Activated naive CD4-positive, alpha-beta T cell treated with anti-CD3 and anti-CD28 coated beads, Interleukin-2, amount 10 ng/mL, durations not matched to agents 7 days and 5 days (primary cell): Measurements from ENCODE around the gene DEPDC1B.
"Not testable (repeated sequence)": the region's sequence is repeated elsewhere in the genome, so short reads cannot be mapped to it uniquely, and the experiment has no call there.

Experiments
- CTCF ChIA-PET: fragments of 350-600 bp; sonication (Branson Sonifier 250); formaldehyde crosslinking; loops from one replicate; lab custom pipeline; 2021; ENCODE audit warnings: antibody characterized with exemption; lab: Charles Lee
- DNase-seq: peaks from one replicate; pipeline ENCODE4 v3.0.0-alpha.2; 2020
- H3K27ac Mint-ChIP-seq: one replicate; pipeline ENCODE4 v1.8.0; 2021; ENCODE audit warnings: mild to moderate bottlenecking, moderate library complexity, mixed read lengths
- H3K27me3 Mint-ChIP-seq: one replicate; pipeline ENCODE4 v1.8.0; 2021; ENCODE audit warnings: mild to moderate bottlenecking, mixed read lengths
- H3K36me3 Mint-ChIP-seq: one replicate; pipeline ENCODE4 v1.8.0; 2021; ENCODE audit warnings: mixed read lengths
- H3K4me1 Mint-ChIP-seq: one replicate; pipeline ENCODE4 v1.8.0; 2021; ENCODE audit warnings: mixed read lengths
- H3K4me3 Mint-ChIP-seq: one replicate; pipeline ENCODE4 v1.8.0; 2021; ENCODE audit warnings: mild to moderate bottlenecking, moderate library complexity, mixed read lengths
- H3K9me3 Mint-ChIP-seq: one replicate; pipeline ENCODE4 v1.8.0; 2021; ENCODE audit warnings: mixed read lengths

DEPDC1B gene

GRCh38 chr5:60576425-60576824 lies 123.5 kb downstream of the DEPDC1B start:
- H3K27me3 Mint-ChIP-seq = peaks cover 16% of the 10 kb centered on the region
- H3K4me3 Mint-ChIP-seq = no peak overlapping the region
- peaks cover 16% of the 10 kb centered on the region for H3K9me3 Mint-ChIP-seq
- H3K27ac Mint-ChIP-seq = no peak overlapping the region
- no peak for DNase-seq
- H3K4me1 Mint-ChIP-seq = no peaks in the 10 kb centered on the region
- no peaks in the 10 kb centered on the region for H3K36me3 Mint-ChIP-seq
- CTCF ChIA-PET = no interaction called here

DNA sequence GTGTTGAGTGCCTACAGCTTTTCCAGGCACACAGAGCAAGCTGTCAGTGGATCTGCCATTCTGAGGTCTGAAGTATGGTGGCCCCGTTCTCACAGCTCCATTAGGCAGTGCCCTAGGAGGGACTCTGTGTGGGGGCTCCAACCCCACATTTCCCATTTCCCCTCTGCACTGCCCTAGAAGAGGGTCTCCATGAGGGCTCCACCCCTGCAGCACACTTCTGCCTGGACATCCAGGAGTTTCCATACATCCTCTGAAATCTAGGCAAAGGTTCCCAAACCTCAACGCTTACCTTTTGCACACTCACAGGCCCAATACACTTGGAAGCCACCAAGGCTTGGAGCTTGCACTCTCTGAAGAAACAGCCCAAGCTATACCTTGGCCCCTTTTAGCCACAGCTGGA lies 131.3 kb downstream of the DEPDC1B start:
- Mint-ChIP-seq H3K4me1 (no peaks in the 10 kb centered on the region), H3K36me3 (no peaks in the 10 kb centered on the region), H3K27me3 (no peaks in the 10 kb centered on the region), H3K4me3 (no peak overlapping the region), H3K27ac (no peak overlapping the region), H3K9me3 (peaks cover 19% of the 10 kb centered on the region)
- CTCF ChIA-PET = no interaction called here
- no peak for DNase-seq

GRCh38 chr5:60563696-60564324 lies 136.2 kb downstream of the DEPDC1B start:
- H3K27ac Mint-ChIP-seq = no peak overlapping the region
- peaks cover 11% of the 10 kb centered on the region for H3K9me3 Mint-ChIP-seq
- no peak for DNase-seq
- H3K36me3 Mint-ChIP-seq = no peaks in the 10 kb centered on the region
- H3K4me3 Mint-ChIP-seq = no peak overlapping the region
- CTCF ChIA-PET = no interaction called here
- H3K27me3 Mint-ChIP-seq = no peaks in the 10 kb centered on the region
- no peaks in the 10 kb centered on the region for H3K4me1 Mint-ChIP-seq

- CTCF ChIA-PET, H3K4me1 Mint-ChIP-seq, H3K27me3 Mint-ChIP-seq, DNase-seq, H3K36me3 Mint-ChIP-seq, H3K27ac Mint-ChIP-seq, H3K4me3 Mint-ChIP-seq, H3K9me3 Mint-ChIP-seq: not testable (repeated sequence)
Observed at GRCh38 chr5:60553291-60553690, 146.7 kb downstream of the DEPDC1B start.

DNA sequence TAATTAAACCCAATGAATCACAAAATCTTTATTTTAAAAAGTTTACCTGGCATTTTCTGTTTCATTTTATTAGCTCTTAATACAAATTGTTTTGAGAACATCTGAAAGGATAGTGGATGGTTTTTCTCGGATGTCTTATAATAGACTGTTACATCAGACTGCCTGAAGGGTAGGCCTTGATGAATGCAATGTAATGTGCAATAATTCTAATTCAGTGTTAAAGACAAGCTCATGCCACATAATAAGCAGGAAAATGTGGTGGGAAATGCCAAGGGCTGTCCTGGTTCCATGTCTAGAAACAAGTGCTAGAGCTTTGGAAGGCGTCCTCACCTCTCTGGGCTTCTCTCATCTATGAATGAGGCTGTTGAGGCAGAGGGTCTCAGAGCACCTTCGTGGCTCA lies 148.1 kb downstream of the DEPDC1B start:
- H3K4me3 Mint-ChIP-seq = no peak overlapping the region
- no peaks in the 10 kb centered on the region for H3K27me3 Mint-ChIP-seq
- H3K9me3 Mint-ChIP-seq = no peaks in the 10 kb centered on the region
- H3K36me3 Mint-ChIP-seq = no peaks in the 10 kb centered on the region
- CTCF ChIA-PET = no interaction called here
- H3K27ac Mint-ChIP-seq = no peak overlapping the region
- DNase-seq = no peak
- H3K4me1 Mint-ChIP-seq = no peaks in the 10 kb centered on the region

DNA sequence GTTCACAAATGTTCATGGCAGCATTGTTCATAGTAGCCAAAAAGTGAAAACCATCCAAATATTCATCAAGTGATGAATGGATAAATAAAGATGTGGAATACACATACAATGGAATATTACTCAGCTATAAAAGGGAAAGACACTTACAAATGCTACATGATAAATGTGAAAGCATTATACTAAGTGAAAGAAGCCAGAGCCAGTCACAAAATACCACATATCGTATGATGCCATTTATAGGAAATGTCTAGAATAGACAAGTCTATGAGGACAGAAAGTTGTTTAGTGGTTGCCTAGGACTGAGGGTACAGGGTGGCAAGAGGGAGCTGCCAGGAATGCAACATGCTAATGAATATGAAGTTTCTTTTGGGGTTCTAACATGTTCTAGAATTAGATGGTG lies 148.7 kb downstream of the DEPDC1B start:
- no peak overlapping the region for H3K4me3 Mint-ChIP-seq
- no peaks in the 10 kb centered on the region for H3K27me3 Mint-ChIP-seq
- no peaks in the 10 kb centered on the region for H3K36me3 Mint-ChIP-seq
- no peak overlapping the region for H3K27ac Mint-ChIP-seq
- no peak for DNase-seq
- CTCF ChIA-PET = no interaction called here
- no peaks in the 10 kb centered on the region for H3K4me1 Mint-ChIP-seq
- no peaks in the 10 kb centered on the region for H3K9me3 Mint-ChIP-seq

GRCh38 chr5:60550311-60550710 lies 149.7 kb downstream of the DEPDC1B start:
- H3K9me3 Mint-ChIP-seq = no peaks in the 10 kb centered on the region
- H3K36me3 Mint-ChIP-seq = no peaks in the 10 kb centered on the region
- H3K27me3 Mint-ChIP-seq = no peaks in the 10 kb centered on the region
- H3K4me1 Mint-ChIP-seq = no peaks in the 10 kb centered on the region
- no peak overlapping the region for H3K4me3 Mint-ChIP-seq
- CTCF ChIA-PET = no interaction called here
- DNase-seq = no peak
- H3K27ac Mint-ChIP-seq = no peak overlapping the region

DNA sequence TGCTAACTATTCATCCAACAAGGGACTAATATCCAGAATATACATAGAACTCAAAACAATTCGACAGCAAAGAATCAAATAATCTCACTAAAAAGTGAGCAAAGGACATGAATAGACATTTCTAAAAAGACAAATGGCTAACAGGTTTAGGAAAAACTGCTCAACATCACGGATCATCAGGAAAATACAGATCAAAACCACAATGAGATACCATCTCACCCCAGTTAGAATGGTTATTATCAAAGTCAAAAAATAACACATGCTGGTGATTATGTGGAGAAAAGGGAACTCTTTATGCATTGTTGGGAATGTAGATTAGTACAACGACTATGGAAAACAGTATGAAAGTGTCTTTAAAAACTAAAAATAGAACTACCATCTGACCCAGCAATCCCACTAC lies 150.1 kb downstream of the DEPDC1B start:
- CTCF ChIA-PET = no interaction called here
- H3K4me1 Mint-ChIP-seq = no peaks in the 10 kb centered on the region
- H3K9me3 Mint-ChIP-seq = no peaks in the 10 kb centered on the region
- DNase-seq = no peak
- no peak overlapping the region for H3K27ac Mint-ChIP-seq
- no peak overlapping the region for H3K4me3 Mint-ChIP-seq
- no peaks in the 10 kb centered on the region for H3K27me3 Mint-ChIP-seq
- no peaks in the 10 kb centered on the region for H3K36me3 Mint-ChIP-seq
